Glutamatergic neuron (in vitro differentiated cells): ENCODE data around the gene C6. TPM values are rescaled to one million over a fixed set of nuclear protein-coding genes. Genes with fewer than 3 reads are reported as not detected.
"Not testable (repeated sequence)": the region's sequence is repeated elsewhere in the genome, so short reads cannot be mapped to it uniquely, and the experiment has no call there.

Experiments used
- DNase-seq: peaks from one replicate; pipeline ENCODE4 v3.0.0; 2022
- H3K27ac Mint-ChIP-seq: one replicate; pipeline ENCODE4 v1.8.0; 2020; ENCODE audit warnings: mild to moderate bottlenecking, mixed read lengths, inconsistent platforms; ENCODE audit not compliant: unreplicated experiment
- H3K27me3 Mint-ChIP-seq: one replicate; pipeline ENCODE4 v1.8.0; 2020; ENCODE audit warnings: mild to moderate bottlenecking, moderate library complexity, mixed read lengths, inconsistent platforms; ENCODE audit not compliant: unreplicated experiment
- H3K36me3 Mint-ChIP-seq: one replicate; pipeline ENCODE4 v1.8.0; 2020; ENCODE audit warnings: mild to moderate bottlenecking, mixed read lengths, inconsistent platforms; ENCODE audit not compliant: unreplicated experiment
- H3K4me1 Mint-ChIP-seq: one replicate; pipeline ENCODE4 v1.8.0; 2020; ENCODE audit warnings: mild to moderate bottlenecking, low read depth, mixed read lengths, inconsistent platforms; ENCODE audit not compliant: unreplicated experiment
- H3K4me3 Mint-ChIP-seq: one replicate; pipeline ENCODE4 v1.8.0; 2020; ENCODE audit warnings: mild to moderate bottlenecking, mixed read lengths, inconsistent platforms; ENCODE audit not compliant: unreplicated experiment
- H3K9me3 Mint-ChIP-seq: one replicate; pipeline ENCODE4 v1.8.0; 2020; ENCODE audit warnings: mild to moderate bottlenecking, moderate library complexity, mixed read lengths, inconsistent platforms; ENCODE audit not compliant: unreplicated experiment
- CTCF ChIP-seq: fragments of 200-600 bp; sonication (generic); IDR thresholded peaks from one replicate; pipeline ENCODE4 v1.5.0; 2021; ENCODE audit not compliant: partially characterized antibody, unreplicated experiment
- total RNA-seq: library from RNA; stranded (reverse); fragmentation: NEBNext Ultra II Directional; extraction: Animal tissue kit (Norgen Biotek cat#: 25700); gene quantifications from one replicate; pipeline ENCODE4 v1.2.1, GENCODE V29; 2021; ENCODE audit not compliant: unreplicated experiment

C6 gene
- total RNA-seq, 1 donor from 2014 or later, result not detected

GRCh38 chr5:41234475-41234874 lies 21.1 kb upstream of the C6 start:
- Mint-ChIP-seq H3K9me3 (peaks cover 2% of the 10 kb centered on the region), H3K27ac (no peak overlapping the region), H3K27me3 (no peaks in the 10 kb centered on the region), H3K4me3 (no peak overlapping the region), H3K36me3 (no peaks in the 10 kb centered on the region), H3K4me1 (no peaks in the 10 kb centered on the region)
- no peak for TF ChIP-seq CTCF
- no peak for DNase-seq

- TF ChIP-seq CTCF, result no peak
- DNase-seq, result no peak
- no peaks in the 10 kb centered on the region for H3K36me3 Mint-ChIP-seq
- no peak overlapping the region for H3K27ac Mint-ChIP-seq
- no peaks in the 10 kb centered on the region for H3K4me1 Mint-ChIP-seq
- H3K9me3 Mint-ChIP-seq, result peaks cover 2% of the 10 kb centered on the region
- no peak overlapping the region for H3K4me3 Mint-ChIP-seq
- no peaks in the 10 kb centered on the region for H3K27me3 Mint-ChIP-seq
Observed at GRCh38 chr5:41232797-41233196, 19.5 kb upstream of the C6 start.

- not testable (repeated sequence) for DNase-seq, H3K27ac Mint-ChIP-seq, H3K9me3 Mint-ChIP-seq, H3K4me1 Mint-ChIP-seq, H3K27me3 Mint-ChIP-seq, H3K4me3 Mint-ChIP-seq, H3K36me3 Mint-ChIP-seq
Observed at GRCh38 chr5:41230276-41230675, 16.9 kb upstream of the C6 start.

GRCh38 chr5:41223962-41224361 lies 10.6 kb upstream of the C6 start:
- H3K4me3 Mint-ChIP-seq, result no peak overlapping the region
- no peak for TF ChIP-seq CTCF
- no peaks in the 10 kb centered on the region for H3K27me3 Mint-ChIP-seq

GRCh38 chr5:41219658-41220269 lies 6.4 kb upstream of the C6 start:
- Mint-ChIP-seq H3K27ac (no peak overlapping the region), H3K9me3 (no peaks in the 10 kb centered on the region), H3K36me3 (no peaks in the 10 kb centered on the region), H3K27me3 (no peaks in the 10 kb centered on the region), H3K4me3 (no peak overlapping the region), H3K4me1 (no peaks in the 10 kb centered on the region)
- TF ChIP-seq CTCF, result no peak
- DNase-seq, result no peak

More at GRCh38 chr5:41223962-41224361, 10.6 kb upstream of the C6 start:
- Mint-ChIP-seq H3K27ac (no peak overlapping the region), H3K36me3 (no peaks in the 10 kb centered on the region), H3K9me3 (no peaks in the 10 kb centered on the region), H3K4me1 (no peaks in the 10 kb centered on the region)
- no peak for DNase-seq
